H1 (cell line): ENCODE data around the gene PAQR8. TPM values are rescaled to one million over a fixed set of nuclear protein-coding genes. Genes with fewer than 3 reads are reported as not detected.

ENCODE experiments used
- CTCF ChIA-PET: fragments of 300-600 bp; sonication (Branson Sonifier 250); formaldehyde crosslinking; loops from one replicate; lab custom pipeline; 2021; ENCODE audit not compliant: partially characterized antibody; lab: Charles Lee
- POLR2A ChIA-PET: fragments of 300-600 bp; sonication (Branson Sonifier 250); formaldehyde crosslinking; loops from one replicate; lab custom pipeline; 2021; ENCODE audit warnings: inconsistent platforms; ENCODE audit not compliant: partially characterized antibody; lab: Charles Lee
- DNase-seq, 2 experiments: peaks; one replicate each; pipeline versions ENCODE4 v3.0.0 to v3.0.0-alpha.2; 2010 to 2022; ENCODE audit warnings: low spot score in 2 of 2, low read depth in 1 of 2, mixed read lengths in 1 of 2
- FAIRE-seq: peaks from 2 replicates; lab custom pipeline; 2011; peaks lifted over from hg19 to GRCh38; lab: Jason Lieb, UNC
- H2AFZ ChIP-seq: 2 replicates; pipeline ENCODE4 v1.8.1; 2012; ENCODE audit warnings: low read length, inconsistent platforms
- H2AK5ac ChIP-seq: 2 replicates; pipeline ENCODE4 v1.6.1; 2013; ENCODE audit warnings: low read depth, low read length
- H2BK120ac ChIP-seq: replicated peaks from 2 replicates; pipeline ENCODE3; 2013; ENCODE audit warnings: low read depth, low read length, inconsistent platforms
- H2BK12ac ChIP-seq: 2 replicates; pipeline ENCODE4 v1.6.1; 2013; ENCODE audit warnings: low read depth, low read length
- H2BK15ac ChIP-seq: 2 replicates; pipeline ENCODE4 v1.6.1; 2013; ENCODE audit warnings: low read length
- H2BK20ac ChIP-seq: 2 replicates; pipeline ENCODE4 v1.6.1; 2013; ENCODE audit warnings: low read length
- H2BK5ac ChIP-seq: 2 replicates; pipeline ENCODE4 v1.6.1; 2013; ENCODE audit warnings: low read depth, low read length
- H3K14ac ChIP-seq: 2 replicates; pipeline ENCODE4 v1.6.1; 2013; ENCODE audit warnings: inconsistent platforms; ENCODE audit not compliant: insufficient read length
- H3K18ac ChIP-seq: 2 replicates; pipeline ENCODE4 v1.6.1; 2013; ENCODE audit warnings: low read length; ENCODE audit errors: extremely low read depth
- H3K23ac ChIP-seq: 2 replicates; pipeline ENCODE4 v1.6.1; 2013; ENCODE audit warnings: inconsistent platforms; ENCODE audit not compliant: insufficient read length
- H3K23me2 ChIP-seq: 2 replicates; pipeline ENCODE4 v1.6.1; 2013; ENCODE audit warnings: low read depth, low read length
- H3K27ac ChIP-seq: 2 replicates; pipeline ENCODE4 v1.6.1; 2011; ENCODE audit warnings: low read depth, low read length, inconsistent platforms
- H3K27me3 ChIP-seq, 4 experiments: replicated peaks in 1 of 4; 1 replicate in 1 of 4; 2 replicates in 3 of 4; pipeline versions ENCODE4 v1.6.1 to v1.8.1; 2011 to 2013; ENCODE audit warnings: low read length in 3 of 4, mild to moderate bottlenecking in 3 of 4, inconsistent platforms in 2 of 4, mixed read lengths in 2 of 4, moderate library complexity in 1 of 4; ENCODE audit not compliant: control insufficient read depth in 3 of 4, insufficient read depth in 3 of 4; ENCODE audit errors: extremely low read depth in 1 of 4
- H3K36me3 ChIP-seq, 4 experiments: 2 replicates each; pipeline versions ENCODE4 v1.6.1 to v1.8.1; 2011 to 2013; ENCODE audit warnings: mild to moderate bottlenecking in 4 of 4, low read length in 3 of 4, moderate library complexity in 2 of 4, control low read depth in 1 of 4, inconsistent platforms in 1 of 4; ENCODE audit not compliant: insufficient read depth in 4 of 4, control insufficient read depth in 2 of 4
- H3K4ac ChIP-seq: replicated peaks from 2 replicates; pipeline ENCODE3; 2013; ENCODE audit warnings: low read length, low read depth, mixed read lengths, inconsistent platforms; ENCODE audit not compliant: insufficient read length
- H3K4me1 ChIP-seq, 4 experiments: replicated peaks in 1 of 4; 1 replicate in 1 of 4; 2 replicates in 3 of 4; pipeline versions ENCODE4 v1.6.1 to v1.8.1; 2011 to 2013; ENCODE audit warnings: low read length in 3 of 4, inconsistent platforms in 2 of 4, mixed read lengths in 1 of 4; ENCODE audit not compliant: insufficient read depth in 4 of 4, control insufficient read depth in 3 of 4
- H3K4me2 ChIP-seq, 2 experiments: 2 replicates each; pipeline versions ENCODE4 v1.6.1 to v1.8.1; 2011 to 2013; ENCODE audit warnings: low read depth in 2 of 2, low read length in 2 of 2, control low read depth in 1 of 2, inconsistent platforms in 1 of 2, mild to moderate bottlenecking in 1 of 2; ENCODE audit not compliant: insufficient read depth in 1 of 2
- H3K4me3 ChIP-seq, 4 experiments: fragments of 200-600, 300-600 bp in 1 of 4; sonication (generic), shearing (Covaris generic), sonication (Bioruptor Twin) in 1 of 4; 2 replicates each; pipeline versions ENCODE4 v1.5.1 to v1.8.1; 2011 to 2016; ENCODE audit warnings: low read length in 4 of 4, low read depth in 3 of 4, control low read depth in 2 of 4, inconsistent platforms in 2 of 4, mild to moderate bottlenecking in 2 of 4, mixed read lengths in 1 of 4, moderate library complexity in 1 of 4; ENCODE audit not compliant: insufficient read depth in 2 of 4; ENCODE audit errors: extremely low read depth in 1 of 4
- H3K56ac ChIP-seq: replicated peaks from 2 replicates; pipeline ENCODE3; 2013; ENCODE audit warnings: low read depth, mild to moderate bottlenecking, mixed read lengths, low read length, inconsistent platforms; ENCODE audit not compliant: insufficient read length
- H3K79me1 ChIP-seq: 2 replicates; pipeline ENCODE4 v1.6.1; 2013; ENCODE audit warnings: low read depth, low read length, control low read depth
- H3K79me2 ChIP-seq, 2 experiments: 2 replicates each; pipeline versions ENCODE4 v1.6.1 to v1.8.1; 2012 to 2013; ENCODE audit warnings: low read length in 2 of 2, mild to moderate bottlenecking in 2 of 2, inconsistent platforms in 1 of 2; ENCODE audit not compliant: insufficient read depth in 2 of 2, control insufficient read depth in 1 of 2
- H3K9ac ChIP-seq, 4 experiments: replicated peaks in 1 of 4; 1 replicate in 1 of 4; 2 replicates in 3 of 4; pipeline versions ENCODE4 v1.6.1 to v1.8.1; 2011 to 2013; ENCODE audit warnings: low read depth in 3 of 4, low read length in 3 of 4, control low read depth in 2 of 4, mild to moderate bottlenecking in 2 of 4, moderate library complexity in 2 of 4, inconsistent platforms in 1 of 4; ENCODE audit errors: extremely low read depth in 1 of 4
- H3K9me3 ChIP-seq, 2 experiments: 2 replicates each; pipeline versions ENCODE4 v1.6.1 to v1.8.1; 2012 to 2013; ENCODE audit warnings: mild to moderate bottlenecking in 2 of 2, moderate library complexity in 2 of 2, control low read depth in 1 of 2, inconsistent platforms in 1 of 2, low read depth in 1 of 2, low read length in 1 of 2, mixed read lengths in 1 of 2; ENCODE audit not compliant: insufficient read depth in 2 of 2
- H4K20me1 ChIP-seq, 2 experiments: replicated peaks in 1 of 2; 2 replicates each; pipeline versions ENCODE3 to v1.8.1; 2011 to 2013; ENCODE audit warnings: inconsistent platforms in 2 of 2, low read length in 2 of 2, mild to moderate bottlenecking in 1 of 2; ENCODE audit not compliant: insufficient read depth in 2 of 2, control insufficient read depth in 1 of 2
- H4K5ac ChIP-seq: 2 replicates; pipeline ENCODE4 v1.6.1; 2013; ENCODE audit warnings: low read length, low read depth, mixed read lengths, inconsistent platforms; ENCODE audit not compliant: insufficient read length
- H4K8ac ChIP-seq: 2 replicates; pipeline ENCODE4 v1.8.0; 2013; ENCODE audit warnings: mild to moderate bottlenecking, moderate library complexity, low read length, inconsistent platforms; ENCODE audit not compliant: insufficient read depth; ENCODE audit errors: extremely low read depth
- H4K91ac ChIP-seq: replicated peaks from 2 replicates; pipeline ENCODE3; 2013; ENCODE audit warnings: low read length, mixed read lengths, inconsistent platforms; ENCODE audit not compliant: insufficient read length
- BCL11A ChIP-seq, 2 experiments: IDR thresholded peaks; one replicate each; pipeline ENCODE4 v1.6.1; 2011; ENCODE audit warnings: low read depth in 2 of 2, low read length in 2 of 2, mild to moderate bottlenecking in 2 of 2
- CREB1 ChIP-seq: IDR thresholded peaks from 2 replicates; pipeline ENCODE4 v1.6.1; 2012; ENCODE audit warnings: inconsistent platforms
- EGR1 ChIP-seq: IDR thresholded peaks from 2 replicates; pipeline ENCODE4 v1.6.1; 2011; ENCODE audit warnings: low read depth, low read length, borderline replicate concordance
- FOSL1 ChIP-seq: IDR thresholded peaks from 2 replicates; pipeline ENCODE4 v1.6.1; 2011; ENCODE audit warnings: mild to moderate bottlenecking, low read depth, low read length, moderate library complexity; ENCODE audit not compliant: insufficient read depth
- GABPA ChIP-seq: IDR thresholded peaks from 2 replicates; pipeline ENCODE4 v1.6.1; 2011; ENCODE audit warnings: mild to moderate bottlenecking, low read length, moderate library complexity, borderline replicate concordance; ENCODE audit not compliant: insufficient read depth
- HDAC2 ChIP-seq, 2 experiments: fragments of 300-600 bp in 1 of 2; sonication (generic) in 1 of 2; IDR thresholded peaks; 2 replicates each; pipeline ENCODE4 v1.6.1; 2011 to 2012; ENCODE audit warnings: low read depth in 2 of 2, low read length in 2 of 2, mild to moderate bottlenecking in 2 of 2, moderate library complexity in 2 of 2, borderline replicate concordance in 1 of 2, inconsistent platforms in 1 of 2
- TAF1 ChIP-seq: IDR thresholded peaks from 2 replicates; pipeline ENCODE4 v1.6.1; 2011; ENCODE audit warnings: mild to moderate bottlenecking, low read depth, low read length
- ZNF274 ChIP-seq: IDR thresholded peaks from 2 replicates; pipeline ENCODE4 v1.7.0; 2012; ENCODE audit warnings: low read length, borderline replicate concordance; ENCODE audit errors: extremely low read depth
- WGBS, 2 experiments: shearing (Covaris generic) in 1 of 2; methylation state at CpG; one replicate each; pipeline versions ENCODE4 v1.1.6 to v1.1.7; 2013 to 2015; ENCODE audit warnings: low lambda C conversion rate in 2 of 2, mixed read lengths in 2 of 2, inconsistent platforms in 1 of 2, low coverage in 1 of 2, missing lambda C conversion rate in 1 of 2; ENCODE audit not compliant: insufficient replicate concordance in 2 of 2, insufficient coverage in 1 of 2, insufficient read length in 1 of 2; ENCODE audit errors: extremely low coverage in 1 of 2, missing lambda C conversion rate in 1 of 2; 5-methylcytosine and 5-hydroxymethylcytosine counted together
- polyA plus RNA-seq, 7 experiments: library from polyadenylated mRNA; depleted of rRNA in 3 of 7; stranded (reverse) in 5 of 7; unstranded in 2 of 7; fragments of >200 nt in 5 of 7; fragments of 200-250 nt in 2 of 7; gene quantifications; 1 replicate in 5 of 7; 2 replicates in 1 of 7; 4 replicates in 1 of 7; pipeline versions ENCODE4 v1.2.1 to v1.2.3, GENCODE V29; 2011 to 2013; ENCODE audit warnings: missing spikeins in 2 of 7, mixed read lengths in 2 of 7
- total RNA-seq: library from RNA; stranded (reverse); fragmentation: NEBNext Ultra II Directional; extraction: Animal tissue kit (Norgen Biotek cat#: 25700); gene quantifications from 2 replicates; pipeline ENCODE4 v1.2.1, GENCODE V29; 2021
- TF ChIP-seq, protein P1 (sequence below): IDR thresholded peaks from 2 replicates; pipeline ENCODE4 v1.6.1; 2012; ENCODE audit warnings: inconsistent platforms

PAQR8 gene
- total and polyA plus RNA-seq, 2 of the 8 experiments (the other 6 are each of a cell fraction or from before 2014, with no cell fraction given), result 7.6 to 9.6 TPM

DNA sequence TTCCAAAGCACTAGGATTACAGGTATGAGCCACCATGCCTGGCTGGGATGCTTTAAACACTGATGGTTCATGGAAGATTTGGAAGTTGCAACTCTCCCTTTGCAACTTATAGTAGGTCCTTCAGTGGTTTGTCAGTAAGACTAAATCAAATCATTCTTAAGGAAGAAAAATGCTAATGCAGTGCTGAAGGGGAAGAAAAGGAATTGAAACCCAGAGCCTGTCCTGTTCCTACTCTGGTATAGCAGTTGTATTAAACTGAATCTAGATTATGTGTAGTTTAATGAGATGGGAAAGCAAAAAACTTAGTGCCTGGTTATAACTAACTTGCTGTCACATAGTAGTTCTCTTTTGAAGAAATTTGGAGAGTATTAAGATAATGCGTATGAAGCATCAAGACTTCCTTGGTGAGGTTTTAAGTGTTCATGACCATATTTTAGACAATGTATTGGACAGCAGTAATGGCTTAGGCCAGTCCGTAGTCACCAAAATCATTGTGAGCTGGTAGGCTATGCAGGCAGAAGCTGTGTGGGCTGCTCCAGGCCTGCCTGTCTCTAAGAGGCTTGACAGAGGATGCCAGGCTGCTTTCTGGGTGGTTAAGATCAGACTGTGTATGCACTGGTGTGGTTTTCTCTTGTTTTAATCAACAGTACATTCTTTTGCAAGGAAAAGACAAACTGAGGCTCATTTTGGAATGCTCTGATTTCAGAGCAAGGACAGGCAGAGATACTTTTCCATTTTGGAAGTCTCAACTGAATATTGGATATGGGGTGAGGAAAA, 14.0 kb downstream of the PAQR8 start:
- H4K20me1 ChIP-seq, result no peaks in the 10 kb centered on the region
- H3K4me3 ChIP-seq, result no peak overlapping the region
- no peaks in the 10 kb centered on the region for H3K9me3 ChIP-seq
- no peak for DNase-seq
- no peak for FAIRE-seq
- no peak overlapping the region for H2BK12ac ChIP-seq
- H3K36me3 ChIP-seq, result no peaks in the 10 kb centered on the region
- no peak overlapping the region for H2BK15ac ChIP-seq
- H4K5ac ChIP-seq, result no peak overlapping the region
- no peak for TF ChIP-seq GABPA
- TF ChIP-seq CREB1, result no peak
- TF ChIP-seq BCL11A (IDR thresholded peaks at IDR 0.05; ENCODE audit: low read depth in 2 of 2, low read length in 2 of 2), result no peak
- TF ChIP-seq HDAC2 (IDR thresholded peaks at IDR 0.05; ENCODE audit: borderline replicate concordance in 1 of 2, low read depth in 2 of 2, low read length in 2 of 2), result no peak
- no peak for TF ChIP-seq TAF1
- TF ChIP-seq, protein P1, sequence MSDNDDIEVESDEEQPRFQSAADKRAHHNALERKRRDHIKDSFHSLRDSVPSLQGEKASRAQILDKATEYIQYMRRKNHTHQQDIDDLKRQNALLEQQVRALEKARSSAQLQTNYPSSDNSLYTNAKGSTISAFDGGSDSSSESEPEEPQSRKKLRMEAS, result no peak
- TF ChIP-seq FOSL1, result no peak
- no peak for TF ChIP-seq ZNF274
- no peak for TF ChIP-seq EGR1
- TF ChIP-seq, all 59 proteins: peak for 0
- no peak overlapping the region for H3K14ac ChIP-seq
- H3K9ac ChIP-seq, result no peak overlapping the region
- no peak overlapping the region for H2BK5ac ChIP-seq
- H3K56ac ChIP-seq, result no peak overlapping the region
- no peak overlapping the region for H3K4me2 ChIP-seq
- H3K79me1 ChIP-seq, result no peaks in the 10 kb centered on the region
- H3K4me1 ChIP-seq, result peaks cover 0 to 2% (median 0%) of the 10 kb centered on the region in 4 experiments; a peak in 1 of 7 replicates
- H3K18ac ChIP-seq, result no peak overlapping the region
- no peak overlapping the region for H2AK5ac ChIP-seq
- H3K23me2 ChIP-seq, result no peaks in the 10 kb centered on the region
- no peak overlapping the region for H3K27ac ChIP-seq
- H3K23ac ChIP-seq, result no peak overlapping the region
- H4K8ac ChIP-seq, result no peak overlapping the region
- H4K91ac ChIP-seq, result no peak overlapping the region
- H3K27me3 ChIP-seq, result no peaks in the 10 kb centered on the region
- H3K79me2 ChIP-seq, result no peaks in the 10 kb centered on the region
- CTCF ChIA-PET, result interaction anchor here (0.6 to 1.8 kb wide), 6 partner anchors 11 to 259 kb away, joined by 3 to 5 read pairs (median 4); no protein-coding TSS in a partner anchor
- H3K4ac ChIP-seq, result no peak overlapping the region
- POLR2A ChIA-PET, result interaction anchor here (0.6 to 2.5 kb wide), 3 partner anchors 91 to 289 kb away, joined by 3 to 6 read pairs (median 3); partner anchors contain the start of gene MCM3
- 93% methylated on average over 2 of the region's 2 CpGs; no CpG with 5 or more reads in 1 of the 2 experiments for WGBS, 2 experiments
- no peak overlapping the region for H2BK20ac ChIP-seq
- H2AFZ ChIP-seq, result no peak overlapping the region
- H2BK120ac ChIP-seq, result no peak overlapping the region
